ENCODE results near the gene PCDHGC4.

Gene PCDHGC4

GRCh38 chr5:141519605-141520565, 35.1 kb downstream of the PCDHGC4 start:
- Histone ChIP-seq H3K27ac (ENCODE audit: low read length) (no peak overlapping the region), H3K36me3 (replicated peaks; ENCODE audit: low read depth, low read length) (peaks cover 7% of the 10 kb centered on the region), H3K9ac (ENCODE audit: low read length) (no peak overlapping the region), H3K4me1 (ENCODE audit: low read length) (no peaks in the 10 kb centered on the region), H3K79me2 (ENCODE audit: low read length) (no peaks in the 10 kb centered on the region), H3K27me3 (ENCODE audit: low read depth, low read length) (no peaks in the 10 kb centered on the region), H3K4me2 (ENCODE audit: low read length) (no peak overlapping the region), H3K9me3 (ENCODE audit: insufficient read depth, low read length) (no peaks in the 10 kb centered on the region), H2AFZ (ENCODE audit: low read depth, low read length) (no peak overlapping the region), H4K20me1 (ENCODE audit: insufficient read depth, low read length) (no peaks in the 10 kb centered on the region), H3K4me3 (ENCODE audit: low read length) (no peak overlapping the region)
- TF ChIP-seq CTCF (IDR thresholded peaks at IDR 0.05; ENCODE audit: low read depth, low read length) (no peak), EZH2phosphoT487 (IDR thresholded peaks at IDR 0.05; ENCODE audit: low read depth) (no peak)

GRCh38 chr5:141521244-141521781, 36.5 kb downstream of the PCDHGC4 start:
- no peak overlapping the region for H3K4me2 ChIP-seq (ENCODE audit: low read length)
- H2AFZ ChIP-seq (ENCODE audit: low read depth, low read length), result no peak overlapping the region
- no peak overlapping the region for H3K9ac ChIP-seq (ENCODE audit: low read length)
- H3K27ac ChIP-seq (ENCODE audit: low read length), result no peak overlapping the region
- H3K9me3 ChIP-seq (ENCODE audit: insufficient read depth, low read length), result no peaks in the 10 kb centered on the region
- H3K27me3 ChIP-seq (ENCODE audit: low read depth, low read length), result no peaks in the 10 kb centered on the region
- H3K36me3 ChIP-seq (replicated peaks; ENCODE audit: low read depth, low read length), result peaks cover 7% of the 10 kb centered on the region
- no peak overlapping the region for H3K4me3 ChIP-seq (ENCODE audit: low read length)
- H3K79me2 ChIP-seq (ENCODE audit: low read length), result no peaks in the 10 kb centered on the region
- H3K4me1 ChIP-seq (ENCODE audit: low read length), result no peaks in the 10 kb centered on the region
- TF ChIP-seq EZH2phosphoT487 (IDR thresholded peaks at IDR 0.05; ENCODE audit: low read depth), result no peak
- no peak for TF ChIP-seq CTCF (IDR thresholded peaks at IDR 0.05; ENCODE audit: low read depth, low read length)
- no peaks in the 10 kb centered on the region for H4K20me1 ChIP-seq (ENCODE audit: insufficient read depth, low read length)

GRCh38 chr5:141522301-141522700, 37.5 kb downstream of the PCDHGC4 start:
- Histone ChIP-seq H3K36me3 (replicated peaks; ENCODE audit: low read depth, low read length) (peaks cover 7% of the 10 kb centered on the region), H3K4me3 (ENCODE audit: low read length) (no peak overlapping the region)

More at GRCh38 chr5:141522301-141522700, 37.5 kb downstream of the PCDHGC4 start:
- no peak overlapping the region for H3K27ac ChIP-seq (ENCODE audit: low read length)
- H3K9me3 ChIP-seq (ENCODE audit: insufficient read depth, low read length), result no peaks in the 10 kb centered on the region
- TF ChIP-seq CTCF (IDR thresholded peaks at IDR 0.05; ENCODE audit: low read depth, low read length) (no peak), EZH2phosphoT487 (IDR thresholded peaks at IDR 0.05; ENCODE audit: low read depth) (no peak)
- no peak overlapping the region for H3K9ac ChIP-seq (ENCODE audit: low read length)
- no peaks in the 10 kb centered on the region for H3K79me2 ChIP-seq (ENCODE audit: low read length)
- no peaks in the 10 kb centered on the region for H3K4me1 ChIP-seq (ENCODE audit: low read length)
- H3K27me3 ChIP-seq (ENCODE audit: low read depth, low read length), result no peaks in the 10 kb centered on the region
- no peak overlapping the region for H2AFZ ChIP-seq (ENCODE audit: low read depth, low read length)
- no peaks in the 10 kb centered on the region for H4K20me1 ChIP-seq (ENCODE audit: insufficient read depth, low read length)
- no peak overlapping the region for H3K4me2 ChIP-seq (ENCODE audit: low read length)

All from OCI-LY3 (cell line).